Right lobe of liver (tissue), 4 donors: Measurements from ENCODE around the gene SEC11C.

Experiments
- CTCF ChIP-seq, 4 donors: fragments of 200-600 bp in 3 of 4; fragments of 450-650 bp in 1 of 4; IDR thresholded peaks; one replicate each; pipeline versions ENCODE4 v1.5.1 to v1.8.0; 2016 to 2022; ENCODE audit warnings: antibody characterized with exemption in 4 of 4, mild to moderate bottlenecking in 2 of 4
- POLR2A ChIP-seq: fragments of 450-650 bp; IDR thresholded peaks from one replicate; pipeline ENCODE4 v1.6.1; 2017; ENCODE audit warnings: antibody characterized with exemption, mild to moderate bottlenecking
- donor health status: DM: no; HTN: no; CAD: no.
- donor health status: DM: no; HTN: no; CAD: no.
- donor health status: DM: no; HTN: yes; CAD: no.

- no peak for TF ChIP-seq CTCF (IDR thresholded peaks at IDR 0.05)
- no peak for TF ChIP-seq POLR2A
Measured at GRCh38 chr18:59159986-59160385, 20.3 kb downstream of the SEC11C start.
